HG02973 (cell line): Measurements from ENCODE around the gene DST.
A peak's percentile ranks its signal among the peaks of the same experiment; 100 is the strongest.
"Not testable (repeated sequence)": the region's sequence is repeated elsewhere in the genome, so short reads cannot be mapped to it uniquely, and the experiment has no call there.

ENCODE experiments used
- ATAC-seq: cut with Tn5 transposase; IDR thresholded peaks from one replicate; pipeline ENCODE4 v1.9.1; 2021; ENCODE audit warnings: moderate library complexity; ENCODE audit not compliant: unreplicated experiment

DST gene

DNA sequence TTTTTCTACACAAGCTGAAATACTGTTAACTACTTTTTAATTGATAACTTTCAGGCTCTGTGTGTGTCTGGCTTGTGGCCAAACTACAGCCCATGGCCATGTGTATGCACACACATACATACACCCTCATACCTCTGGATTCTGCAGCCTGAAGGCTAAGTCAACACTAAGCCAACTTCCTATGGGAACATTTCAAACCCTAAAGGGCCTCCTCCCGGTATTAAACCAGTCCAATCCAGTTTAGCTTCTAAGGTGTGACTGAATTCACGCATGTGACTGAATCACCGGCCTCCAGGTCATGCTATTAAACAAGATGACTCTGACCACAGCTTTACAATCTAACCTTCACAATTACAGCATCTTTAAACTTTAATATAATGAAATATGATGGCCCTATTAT, 20.7 kb upstream of the DST start:
- ATAC-seq: no peak

DNA sequence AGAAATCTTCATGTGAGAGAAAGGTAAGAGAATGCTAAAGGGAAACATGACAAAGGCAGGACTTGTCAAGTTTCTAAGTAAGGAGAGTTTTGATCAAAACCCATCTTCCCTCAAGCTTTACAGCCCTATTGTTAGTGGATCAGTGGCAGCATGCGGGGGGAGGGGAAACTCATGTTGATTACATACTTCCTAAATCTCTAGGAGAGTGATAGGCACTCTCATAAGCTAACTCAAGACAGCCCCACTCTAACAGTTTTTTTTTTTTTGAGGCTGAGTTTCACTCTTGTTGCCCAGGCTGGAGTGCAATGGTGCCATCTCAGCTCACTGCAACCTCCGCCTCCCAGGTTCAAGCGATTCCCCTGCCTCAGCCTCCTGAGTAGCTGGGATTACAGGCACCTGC, 18.6 kb upstream of the DST start:
- ATAC-seq: not testable (repeated sequence)

DNA sequence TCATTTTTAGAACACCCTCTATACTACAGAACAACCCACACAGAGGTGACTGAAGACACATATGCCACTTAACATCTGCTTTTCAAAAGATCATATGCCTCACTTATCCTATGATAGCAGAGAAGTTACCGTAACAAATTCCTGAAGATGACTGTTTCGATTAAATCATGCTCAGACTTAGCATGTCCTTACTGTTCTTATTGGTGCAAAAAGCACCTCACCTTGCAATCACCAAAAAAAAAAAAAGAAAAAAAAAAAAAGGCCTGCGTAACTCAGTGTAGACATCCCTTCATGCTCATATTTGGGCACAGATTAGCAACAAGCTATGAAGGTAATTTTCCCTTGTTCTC, 17.7 kb upstream of the DST start:
- no peak for ATAC-seq

DNA sequence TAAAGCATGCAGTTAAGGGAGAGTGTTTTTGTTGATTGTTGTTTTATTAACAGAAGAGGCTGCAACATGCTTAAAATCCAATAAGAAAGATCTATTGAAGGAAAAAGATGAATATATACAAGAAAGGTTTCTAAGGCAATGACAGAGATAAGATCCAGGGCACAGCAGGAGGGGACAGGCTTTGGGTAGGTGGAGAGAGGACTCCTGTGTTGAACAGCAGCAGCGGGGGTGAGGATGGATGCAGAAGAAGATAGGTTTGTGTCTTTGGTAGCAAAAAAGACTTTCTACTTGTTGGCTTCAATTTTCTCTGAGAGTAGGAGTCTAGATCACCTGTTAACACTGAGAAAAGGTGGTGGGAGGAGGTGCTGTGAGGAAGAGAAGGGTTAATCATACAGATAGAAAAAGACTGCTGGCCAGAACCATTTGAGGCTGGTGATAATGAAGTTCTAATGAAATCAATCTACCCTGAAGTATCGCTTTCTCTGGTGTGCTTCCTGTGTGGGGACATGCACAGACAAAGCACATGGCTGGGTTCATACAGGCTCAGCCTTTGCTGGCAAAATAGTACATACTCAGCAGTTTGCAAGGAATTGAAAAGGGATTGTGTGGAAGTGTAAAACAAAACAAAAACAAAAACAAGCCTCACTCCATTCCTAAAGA, 17.2 kb upstream of the DST start:
- ATAC-seq: peak; percentile 81

DNA sequence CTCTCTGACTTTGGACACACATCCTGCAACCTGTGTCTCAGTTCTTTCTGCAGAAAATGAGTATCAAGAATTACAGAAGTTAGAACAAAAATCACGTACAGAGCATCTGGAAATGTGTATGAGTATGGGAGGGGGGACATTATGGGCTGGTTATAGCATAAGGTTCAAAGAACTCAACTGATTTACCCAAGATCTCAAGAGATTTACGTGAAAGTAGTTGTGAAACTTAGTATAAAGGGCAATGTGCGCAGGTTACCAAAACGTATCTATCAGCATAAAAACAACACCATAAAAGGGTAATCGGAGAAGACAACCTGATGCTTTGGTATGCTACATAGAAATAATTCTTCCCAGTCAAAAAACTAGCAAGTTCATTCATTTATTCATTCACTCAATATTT, 15.6 kb upstream of the DST start:
- no peak for ATAC-seq

DNA sequence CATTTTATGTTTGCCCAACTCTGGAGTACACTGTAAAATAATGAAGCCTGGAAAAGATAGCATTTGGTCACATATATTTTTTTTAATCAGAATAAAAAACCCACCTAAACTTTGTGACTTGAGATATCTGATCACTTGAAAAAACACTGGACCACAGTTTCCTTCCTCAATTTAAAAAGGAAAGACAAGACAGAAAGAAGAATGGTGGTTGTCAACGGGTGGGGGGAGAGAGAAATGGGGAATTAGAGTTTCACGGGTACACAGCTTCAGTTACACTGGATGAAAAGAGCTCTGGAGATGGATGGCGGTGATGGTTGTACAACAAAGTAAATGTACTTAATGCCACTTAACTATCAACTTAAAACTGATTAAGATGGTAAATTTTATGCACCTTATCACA, 14.7 kb upstream of the DST start:
- no peak for ATAC-seq

DNA sequence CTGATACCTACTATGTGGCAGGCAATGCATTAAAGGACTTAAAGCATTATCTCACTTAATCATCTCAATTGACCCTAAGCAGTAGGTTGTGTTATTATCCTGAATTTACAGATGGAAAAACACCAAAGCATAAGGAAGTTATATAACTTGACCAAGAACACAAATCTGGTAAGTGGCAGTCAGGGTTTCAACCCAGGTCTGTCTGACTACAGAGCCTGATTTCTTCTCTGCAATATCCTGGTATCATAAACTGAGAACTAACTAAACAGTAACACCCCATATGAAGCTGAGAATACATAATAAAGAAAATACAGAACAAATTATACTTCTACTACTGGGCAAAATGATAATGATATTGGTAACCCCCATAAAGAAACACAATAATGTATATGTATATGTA, 13.8 kb upstream of the DST start:
- no peak for ATAC-seq

DNA sequence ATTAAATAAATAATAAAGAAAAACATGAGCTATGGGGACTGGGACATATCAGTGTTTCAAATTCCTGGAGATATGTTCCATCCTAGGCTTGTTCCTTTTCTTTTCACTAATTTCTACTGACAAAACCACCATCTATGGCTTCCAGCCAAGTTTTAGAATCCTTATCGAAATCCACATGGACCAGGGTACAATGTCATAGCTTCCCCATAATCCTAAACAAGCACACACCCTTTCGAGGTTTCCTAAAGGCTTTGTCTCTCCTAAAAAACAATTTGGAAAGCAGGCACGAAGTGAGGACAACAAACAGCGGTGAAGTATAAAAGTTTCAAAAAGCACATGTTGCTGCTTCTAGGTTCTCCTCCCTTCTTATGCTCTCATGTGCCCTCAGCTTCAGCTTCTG, 13.3 kb upstream of the DST start:
- no peak for ATAC-seq

DNA sequence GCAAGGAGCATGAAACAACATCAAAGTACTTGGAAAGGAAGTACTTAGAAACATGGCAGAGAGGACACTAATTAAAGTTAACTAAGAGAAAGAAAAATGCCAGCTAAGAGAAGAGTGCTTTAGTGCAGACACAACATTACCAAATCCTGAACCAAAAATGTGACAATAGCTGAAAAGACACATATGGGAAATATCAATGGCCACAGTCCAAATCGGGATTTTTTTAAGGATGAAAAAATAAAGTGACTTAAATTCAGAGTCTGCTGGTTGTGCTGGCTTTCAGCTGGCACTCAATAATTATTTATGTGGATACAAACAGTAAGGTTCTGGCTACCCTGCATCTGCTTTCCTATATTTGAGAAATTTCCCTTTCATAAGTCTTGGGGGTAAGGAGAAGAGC, 12.6 kb upstream of the DST start:
- no peak for ATAC-seq

DNA sequence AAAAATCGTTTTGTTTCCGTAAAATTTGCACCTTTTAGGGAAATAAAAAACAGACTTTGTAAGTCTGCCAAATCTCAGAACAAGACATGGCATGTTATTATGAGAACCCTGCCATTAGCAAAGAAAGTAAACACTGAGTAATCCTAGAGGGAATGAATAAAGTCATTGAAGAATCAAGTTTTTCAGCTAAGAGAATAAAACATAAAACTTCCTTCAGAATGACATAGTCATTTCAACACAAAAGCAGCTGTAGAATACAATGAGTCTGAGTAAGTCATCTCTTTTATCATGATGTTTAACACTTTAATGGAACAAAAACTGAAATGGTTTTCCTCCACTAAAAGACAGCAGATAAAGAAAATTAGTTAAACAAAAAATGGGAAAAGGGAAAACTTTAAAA, 10.3 kb upstream of the DST start:
- ATAC-seq: no peak

DNA sequence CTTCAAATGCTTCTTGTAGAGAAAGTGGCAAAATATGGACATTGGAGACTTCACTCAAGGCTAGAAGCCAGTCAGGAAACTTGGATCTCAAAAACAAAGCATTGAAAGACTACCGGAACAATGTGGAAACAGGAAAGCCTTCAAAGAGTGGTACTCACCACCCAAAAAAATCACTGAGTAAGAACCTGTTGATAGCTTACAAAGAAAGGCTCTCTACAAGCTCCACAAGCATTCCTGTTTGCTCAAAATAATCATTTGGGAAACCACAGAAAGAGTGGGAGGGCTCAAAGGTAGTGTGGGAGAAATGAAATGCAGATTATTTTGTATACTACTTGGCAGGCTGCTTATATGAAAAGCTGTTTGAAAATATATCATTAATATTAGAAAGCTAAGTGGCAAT, 9.5 kb upstream of the DST start:
- ATAC-seq: no peak

DNA sequence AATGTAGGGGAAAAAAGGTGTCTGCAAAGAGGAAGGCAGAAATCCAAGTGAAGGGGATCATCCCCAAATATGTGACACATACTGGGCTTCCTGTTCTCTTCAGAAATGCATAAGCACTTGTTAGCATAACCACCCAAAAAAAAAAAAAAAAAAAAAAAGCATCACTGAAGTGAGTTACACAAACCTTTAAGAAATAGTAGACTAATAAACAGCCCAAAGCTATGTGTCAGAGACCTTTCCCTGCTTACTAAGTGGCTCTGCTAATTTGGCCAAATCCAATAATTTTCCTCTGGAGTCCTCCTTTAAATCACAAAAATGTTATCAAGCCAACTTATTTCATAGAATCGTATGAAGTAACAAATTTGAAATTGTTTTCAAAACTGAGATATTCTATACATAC, 7.5 kb upstream of the DST start:
- no peak for ATAC-seq

DNA sequence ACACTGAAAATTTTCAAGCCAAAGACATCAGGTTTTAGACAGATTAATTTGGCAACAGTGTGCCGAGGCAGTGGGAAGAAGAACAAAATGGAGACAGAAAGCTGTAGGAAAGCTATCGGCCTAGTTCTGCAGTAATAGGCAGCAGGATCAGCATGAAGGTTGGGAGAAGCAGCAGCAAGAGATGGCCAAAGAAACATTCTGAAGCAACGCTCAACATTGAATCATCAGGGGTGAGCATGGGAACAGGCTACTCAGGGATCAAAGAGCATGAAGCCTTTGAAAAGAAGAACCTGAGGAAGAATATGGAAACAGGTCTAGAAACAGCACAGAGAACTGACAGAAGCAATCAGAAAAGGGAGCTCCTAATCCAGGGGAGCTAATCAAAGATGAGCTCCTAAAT, 7.1 kb upstream of the DST start:
- no peak for ATAC-seq

DNA sequence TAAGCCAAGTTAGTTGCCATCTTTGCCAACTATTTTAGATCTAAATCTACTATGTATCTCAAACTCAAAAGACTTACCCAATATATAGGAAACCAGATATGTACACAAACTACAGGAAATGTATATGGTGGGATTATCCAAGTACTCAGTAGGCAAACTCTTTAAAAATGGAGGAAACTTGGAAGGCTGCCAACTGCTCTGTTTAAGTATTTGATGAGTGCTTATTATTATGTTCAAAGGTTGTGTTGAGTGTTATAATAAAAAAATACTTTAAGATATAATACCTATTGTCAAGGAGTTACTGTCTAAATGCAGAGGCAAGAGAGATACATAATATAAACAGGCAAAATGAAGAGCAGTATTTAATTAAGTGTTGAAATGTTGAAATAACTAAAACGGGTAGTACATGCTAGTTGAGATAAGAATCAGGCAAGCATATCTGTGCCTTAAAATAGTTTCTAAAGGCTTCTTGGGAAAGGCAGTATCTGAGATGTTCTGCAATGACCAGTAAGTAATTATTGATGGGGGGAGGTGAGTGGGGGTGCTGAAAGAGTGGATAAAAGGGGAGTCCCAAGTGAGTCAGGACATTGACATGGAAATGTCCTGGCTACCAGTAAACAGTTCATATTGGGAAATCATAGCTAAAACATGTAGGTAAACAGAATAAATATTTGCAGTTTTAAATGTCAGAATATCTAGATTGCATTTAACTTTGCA, 6.5 kb upstream of the DST start:
- ATAC-seq: no peak

DNA sequence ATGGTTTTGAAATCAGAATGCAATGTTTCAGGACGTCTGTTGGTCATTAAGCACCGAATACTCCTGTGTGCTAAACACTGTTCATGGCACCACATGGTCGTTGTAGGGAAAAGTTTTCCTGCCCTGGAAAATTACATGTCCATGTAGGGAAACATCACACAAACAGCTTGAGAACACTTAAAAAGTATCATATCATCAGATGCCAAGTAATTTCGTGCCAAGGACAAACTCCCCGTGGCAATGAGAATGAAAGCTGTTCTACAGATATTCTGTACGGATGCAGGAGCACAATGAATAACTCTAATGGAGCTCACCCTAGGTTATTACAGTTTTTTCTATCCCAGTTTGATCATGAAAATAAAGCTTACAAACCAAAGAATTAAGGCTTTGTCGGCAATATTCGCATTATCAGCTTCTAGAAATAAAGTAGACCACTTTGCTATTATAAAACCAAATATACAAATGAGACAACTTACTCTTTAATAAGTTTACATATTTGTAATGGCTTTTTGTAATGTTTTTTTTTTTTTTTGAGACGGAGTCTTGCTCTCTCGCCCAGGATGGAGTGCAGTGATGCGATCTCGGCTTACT, 4.6 kb upstream of the DST start:
- ATAC-seq: no peak

DNA sequence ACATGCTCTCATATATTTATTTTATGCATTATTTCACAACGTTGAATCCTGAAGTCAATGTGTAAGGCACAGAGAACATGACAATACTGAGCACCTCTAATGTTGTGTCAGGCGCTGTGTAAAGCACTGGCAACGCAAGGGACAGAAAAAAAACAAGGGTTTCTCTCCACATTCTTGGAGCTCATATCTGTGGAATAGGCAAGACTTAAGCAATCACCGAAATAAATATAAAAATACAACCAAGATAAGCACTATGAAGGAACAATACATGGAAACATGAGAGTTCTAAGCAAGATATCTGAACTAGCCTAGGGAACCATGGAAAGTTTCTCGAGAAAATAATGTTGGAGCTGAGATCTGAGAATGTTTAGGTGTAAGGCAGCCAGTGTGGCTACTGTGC, 1.7 kb upstream of the DST start:
- no peak for ATAC-seq

DNA sequence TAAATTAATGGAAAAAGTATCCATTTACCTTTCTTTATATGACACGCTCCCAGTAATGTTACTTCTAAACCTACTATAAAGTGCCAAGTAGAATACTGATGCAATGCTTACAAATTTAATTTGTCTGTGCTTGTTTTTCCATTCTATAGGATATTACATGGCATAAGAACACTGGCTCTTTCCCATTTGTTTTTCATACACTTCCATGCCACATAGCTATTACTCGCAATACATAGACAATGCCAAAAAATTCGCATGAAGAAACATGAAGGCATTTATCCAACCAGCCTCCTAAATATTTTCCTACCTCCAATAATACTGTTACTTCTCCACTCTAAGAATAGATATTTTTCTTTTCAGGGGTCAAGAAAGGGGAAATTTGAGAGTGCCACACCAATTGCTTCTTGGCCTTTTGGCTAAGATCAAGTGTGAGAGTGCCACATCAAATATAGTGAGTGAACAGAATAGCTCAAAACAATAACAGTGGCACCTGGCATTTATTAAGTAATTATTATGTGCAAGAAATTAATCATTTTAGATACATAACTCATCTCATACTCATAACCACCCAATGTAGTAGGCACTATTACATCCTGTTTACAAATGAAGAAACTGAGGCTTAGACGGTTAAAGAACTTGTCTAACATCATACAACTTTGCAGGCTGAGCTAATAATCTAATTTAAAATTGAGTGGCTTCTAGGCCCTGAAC, 845 bp upstream of the DST start:
- no peak for ATAC-seq

DNA sequence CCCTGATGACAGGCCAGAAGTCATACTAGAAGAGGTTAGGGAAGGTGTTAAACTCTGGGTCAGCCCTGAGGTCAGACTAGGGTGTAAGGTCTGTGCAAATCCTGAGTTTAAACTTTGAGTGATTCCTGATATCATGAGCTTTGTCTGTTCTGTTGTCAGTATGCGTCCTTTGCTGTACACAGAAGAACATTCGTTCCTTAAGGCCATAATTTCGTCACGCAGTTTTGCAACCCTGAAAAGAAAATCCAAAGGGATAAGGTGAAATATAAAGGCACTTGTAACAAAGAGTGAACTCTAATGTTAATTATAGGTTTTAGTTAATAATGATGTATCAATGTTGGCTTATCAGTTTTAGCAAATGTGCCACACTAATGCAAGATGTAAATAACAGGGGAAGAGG, 2.3 kb downstream of the DST start:
- ATAC-seq: no peak

DNA sequence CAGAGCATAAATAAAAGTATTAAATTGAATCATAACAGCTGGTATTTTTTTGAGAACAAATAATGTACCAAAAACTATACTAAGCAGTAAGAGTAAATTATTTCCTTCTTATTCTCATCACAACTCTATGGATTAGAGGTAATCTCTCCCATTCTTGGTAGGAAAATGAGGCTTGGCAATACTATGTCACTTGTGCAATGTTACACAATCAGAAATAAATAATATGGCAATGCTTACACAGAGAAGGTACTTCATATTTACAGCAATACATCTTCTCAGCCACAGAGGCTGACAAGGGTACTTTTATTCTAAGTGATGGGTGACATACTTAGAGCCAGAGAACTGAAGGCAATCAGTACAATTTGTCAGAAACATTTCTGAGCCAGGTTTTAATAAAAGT, 3.9 kb downstream of the DST start:
- no peak for ATAC-seq

DNA sequence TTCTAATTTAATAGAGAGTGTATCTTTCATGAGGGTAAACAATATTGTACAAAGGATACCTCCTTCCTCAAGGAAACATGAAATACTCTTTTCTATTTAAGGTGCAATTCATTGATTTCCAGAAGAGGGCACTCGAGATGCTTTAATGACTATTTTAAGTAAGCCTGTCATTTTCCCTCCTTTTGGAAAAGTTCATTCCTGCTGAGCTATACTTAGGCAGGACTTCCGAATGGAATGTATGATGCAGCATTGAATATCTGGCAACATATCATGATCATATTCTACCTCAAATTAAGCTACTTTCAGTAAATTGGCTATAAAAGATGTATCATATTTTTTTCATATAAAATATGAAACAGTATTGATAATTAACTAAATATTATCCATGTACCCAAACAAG, 5.0 kb downstream of the DST start:
- ATAC-seq: no peak

DNA sequence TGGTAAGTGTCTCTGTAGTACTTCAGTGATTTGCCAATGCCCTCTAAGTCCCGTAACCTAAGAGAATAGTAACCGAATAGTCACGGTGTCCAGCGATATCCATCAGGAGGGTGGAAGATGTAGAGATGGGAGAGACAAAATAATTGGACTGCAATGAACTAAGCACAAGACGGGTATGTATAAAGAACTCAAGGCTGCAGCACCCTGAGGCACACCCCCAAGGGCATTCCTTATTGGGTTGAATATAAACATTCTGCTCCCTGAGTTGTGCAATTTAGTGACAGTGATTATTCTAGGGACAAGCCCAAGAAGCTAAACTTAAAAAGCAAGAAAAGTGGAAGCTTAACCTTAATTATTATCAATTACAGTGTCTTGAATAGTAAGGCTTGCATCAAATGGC, 14.6 kb downstream of the DST start:
- no peak for ATAC-seq

DNA sequence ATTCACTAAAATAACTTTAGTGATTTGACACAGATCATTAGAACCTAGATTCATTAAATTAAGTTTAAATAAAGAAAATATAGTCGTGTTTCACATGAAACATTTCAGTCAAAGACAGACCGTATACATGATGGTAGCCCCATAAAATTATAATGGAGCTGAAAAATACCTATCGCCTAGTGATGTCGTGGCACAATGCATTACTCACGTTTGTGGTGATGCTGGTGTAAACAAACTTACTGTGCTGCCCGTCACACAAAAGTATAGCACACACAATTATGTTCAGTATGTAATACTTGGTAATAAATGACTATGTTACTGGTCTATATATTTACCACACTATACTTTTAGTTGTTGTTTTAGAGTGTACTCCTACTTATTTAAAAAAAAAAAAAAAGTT, 17.3 kb downstream of the DST start:
- ATAC-seq: no peak
